Measurements from ENCODE around the gene TLX3.

Gene TLX3

GRCh38 chr5:171306781-171307591 lies 2.1 kb upstream of the TLX3 start:
- DNase-seq: no peak

- no peak for DNase-seq
Observed at GRCh38 chr5:171307789-171308452, 1.1 kb upstream of the TLX3 start.

- DNase-seq: no peak
Observed at GRCh38 chr5:171309276-171310211, 496 bp downstream of the TLX3 start.

GRCh38 chr5:171310212-171310818 lies 1.3 kb downstream of the TLX3 start:
- no peak for DNase-seq

DNA sequence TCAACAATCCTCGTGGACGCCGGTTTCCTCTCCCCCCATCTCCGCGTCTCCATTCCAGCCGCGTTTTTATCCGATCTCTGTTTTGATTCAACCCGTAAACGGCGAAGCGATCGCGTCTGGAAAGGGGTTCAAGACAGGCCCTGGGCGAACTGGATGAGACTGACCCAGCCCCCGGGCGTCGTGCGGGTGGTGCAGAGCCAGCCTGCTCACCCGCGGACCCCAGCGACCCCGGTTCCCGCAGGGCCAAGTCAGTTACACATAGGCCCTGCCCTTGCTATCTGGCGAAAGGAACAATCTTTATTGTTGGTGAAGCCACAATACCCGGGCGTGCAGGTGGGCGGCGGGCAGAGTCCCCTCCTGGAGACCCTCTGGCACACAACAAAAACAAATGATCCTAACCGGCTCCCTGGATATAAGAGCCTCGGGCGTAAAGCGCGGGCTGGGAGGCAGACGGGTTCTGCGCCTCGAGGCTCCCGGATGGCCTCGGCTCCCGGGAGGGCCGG lies 1.8 kb downstream of the TLX3 start:
- no peak for DNase-seq

DNA sequence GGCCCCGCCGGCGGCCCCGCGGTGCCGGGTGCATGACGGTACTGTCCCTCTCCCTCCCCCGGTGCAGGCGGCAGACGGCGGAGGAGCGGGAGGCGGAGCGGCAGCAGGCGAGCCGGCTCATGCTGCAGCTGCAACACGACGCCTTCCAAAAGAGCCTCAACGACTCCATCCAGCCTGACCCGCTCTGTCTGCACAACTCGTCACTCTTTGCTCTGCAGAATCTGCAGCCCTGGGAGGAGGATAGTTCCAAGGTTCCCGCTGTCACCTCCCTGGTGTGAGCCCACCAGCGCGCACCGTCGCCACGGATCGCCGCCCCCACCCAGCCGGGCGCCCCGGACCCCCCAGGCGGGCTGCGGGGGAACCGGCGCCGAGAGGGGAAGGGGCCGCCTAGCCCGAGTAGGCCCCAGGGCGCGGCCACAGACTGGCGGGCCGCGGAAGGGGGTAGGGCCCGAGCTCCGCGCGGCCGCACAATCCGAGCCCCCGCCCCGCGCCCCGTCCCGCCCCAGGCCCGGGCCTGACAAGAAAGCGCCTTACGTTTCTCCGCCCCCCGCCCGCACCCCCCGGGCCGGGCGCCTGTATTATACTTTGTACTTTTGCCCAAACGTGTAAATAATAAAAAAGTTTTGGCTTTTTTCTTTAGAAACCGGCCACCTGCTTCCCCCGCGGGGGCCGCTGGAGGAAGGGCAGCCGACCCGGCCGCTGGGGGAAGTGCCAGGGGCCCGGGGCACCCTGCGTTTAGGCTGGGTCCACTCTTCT lies 2.5 kb downstream of the TLX3 start:
- DNase-seq: no peak

- no peak for DNase-seq
Observed at GRCh38 chr5:171312129-171312974, 3.3 kb downstream of the TLX3 start.

DNA sequence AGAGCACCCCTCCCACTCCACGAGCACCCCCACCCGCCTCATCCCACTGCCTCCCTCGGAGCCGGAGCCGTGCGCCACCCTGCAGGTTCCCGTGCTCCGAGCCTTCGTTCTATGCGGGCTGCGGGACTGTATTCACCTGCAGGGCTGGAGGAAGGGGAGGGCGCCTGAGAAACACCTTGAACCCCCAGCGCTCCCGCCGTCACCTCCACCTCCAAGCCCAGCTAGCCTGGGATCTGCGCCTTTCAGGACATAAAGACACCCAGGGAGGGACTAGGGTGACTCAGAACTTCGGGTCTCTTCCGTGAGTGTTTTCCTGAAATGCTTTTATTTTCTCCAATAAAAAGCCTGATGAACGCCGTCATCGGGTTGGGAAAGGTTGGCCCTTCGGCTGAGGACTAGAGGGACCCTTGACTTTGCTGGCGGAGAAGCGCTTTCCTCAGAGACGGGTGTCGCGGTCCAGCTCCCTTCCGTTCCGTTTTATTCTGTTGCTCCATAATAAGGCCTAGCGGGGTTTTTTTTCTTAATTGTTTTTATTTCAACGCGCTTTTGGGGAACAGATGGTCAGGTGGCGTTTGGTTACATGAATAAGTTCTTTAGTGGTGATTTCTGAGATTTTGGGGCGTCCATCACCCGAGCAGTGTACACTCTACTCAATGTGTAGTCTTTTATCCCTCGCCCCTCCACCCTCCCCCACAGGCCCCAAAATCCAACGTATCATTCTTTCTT lies 4.6 kb downstream of the TLX3 start:
- no peak for DNase-seq

- DNase-seq: no peak
Observed at GRCh38 chr5:171314728-171315385, 5.8 kb downstream of the TLX3 start.

DNA sequence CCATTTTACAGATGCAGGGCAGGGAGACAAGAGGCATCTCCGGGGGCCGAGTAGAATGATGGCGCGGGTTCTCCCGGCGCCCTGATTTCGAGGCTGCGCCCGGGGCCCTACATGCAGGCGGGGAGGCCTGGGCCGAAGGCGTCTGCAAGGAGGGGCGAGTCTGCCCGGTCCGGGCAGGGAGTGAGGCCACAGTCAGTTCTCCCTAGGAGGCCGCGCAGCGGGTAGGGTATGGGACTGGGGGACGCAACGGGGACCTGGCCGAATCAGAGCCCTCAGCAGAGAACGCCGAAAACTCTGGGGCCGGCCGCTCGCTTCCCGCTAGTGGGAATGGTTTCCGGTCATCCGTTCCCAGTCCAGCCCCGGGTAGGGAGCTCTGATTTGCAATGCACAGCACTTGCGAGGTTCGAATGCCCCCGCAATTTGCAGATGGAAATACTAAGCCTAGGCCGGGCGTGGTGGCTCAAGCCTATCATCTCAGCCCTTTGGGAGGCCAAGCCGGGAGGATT lies 6.4 kb downstream of the TLX3 start:
- DNase-seq: no peak

DNA sequence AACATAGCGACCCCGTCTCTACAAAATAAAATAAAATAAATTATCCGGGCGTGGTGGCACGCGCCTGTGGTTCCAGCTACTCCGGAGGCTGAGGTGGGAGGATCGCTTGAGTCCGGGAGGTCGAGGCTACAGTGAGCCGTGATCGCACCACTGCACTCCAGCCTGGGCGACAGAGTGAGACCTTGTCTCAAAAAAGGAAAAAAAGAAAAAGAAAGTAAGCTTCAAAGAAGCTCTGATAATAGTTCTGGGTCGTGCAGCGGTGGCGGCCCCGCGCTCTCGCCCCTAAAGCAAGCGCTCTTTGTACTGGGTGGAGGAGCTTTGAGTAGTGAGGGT lies 6.8 kb downstream of the TLX3 start:
- DNase-seq: no peak

DNA sequence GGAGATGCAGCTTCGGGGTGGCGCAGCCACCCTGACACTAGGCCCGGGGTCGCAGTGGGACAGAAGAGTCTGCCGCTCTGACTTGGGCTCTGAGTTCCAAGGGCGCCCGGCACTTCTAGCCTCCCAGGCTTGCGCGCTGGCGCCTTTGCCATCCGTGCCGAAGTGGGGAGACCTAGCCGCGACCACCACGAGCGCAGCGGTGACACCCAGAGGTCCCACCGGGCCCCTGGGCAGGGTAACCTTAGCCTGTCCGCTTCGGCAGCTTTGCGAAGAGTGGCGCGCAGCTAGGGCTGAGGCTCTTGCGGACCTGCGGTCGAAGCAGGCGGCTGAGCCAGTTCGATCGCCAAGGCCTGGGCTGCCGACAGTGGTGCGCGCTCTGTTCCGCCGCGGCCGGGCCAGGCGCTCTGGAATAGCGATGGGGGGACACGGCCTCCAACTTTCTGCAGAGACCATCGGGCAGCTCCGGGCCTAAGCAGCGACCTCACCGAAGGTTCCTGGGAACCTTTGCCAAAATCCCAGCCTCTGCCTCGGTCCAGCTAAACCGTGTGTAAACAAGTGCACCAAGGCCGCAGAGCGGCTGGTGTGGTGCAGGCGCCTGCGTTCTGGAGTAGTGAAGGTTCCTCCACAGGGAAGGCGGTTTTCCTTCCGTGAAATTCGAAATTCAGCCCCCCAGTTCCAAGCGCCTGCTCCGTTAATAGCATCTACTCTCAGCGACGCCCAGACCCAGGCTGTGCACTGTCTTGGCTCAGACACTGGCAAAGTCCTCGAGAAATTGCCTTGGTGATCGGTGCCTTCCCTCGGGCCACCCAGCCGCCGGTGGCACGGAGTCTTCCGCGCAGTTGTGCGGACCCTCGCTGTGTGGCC lies 7.4 kb downstream of the TLX3 start:
- DNase-seq: no peak

- DNase-seq: no peak
Observed at GRCh38 chr5:171317230-171317629, 8.2 kb downstream of the TLX3 start.

GRCh38 chr5:171318026-171318425 lies 9.0 kb downstream of the TLX3 start:
- no peak for DNase-seq

DNA sequence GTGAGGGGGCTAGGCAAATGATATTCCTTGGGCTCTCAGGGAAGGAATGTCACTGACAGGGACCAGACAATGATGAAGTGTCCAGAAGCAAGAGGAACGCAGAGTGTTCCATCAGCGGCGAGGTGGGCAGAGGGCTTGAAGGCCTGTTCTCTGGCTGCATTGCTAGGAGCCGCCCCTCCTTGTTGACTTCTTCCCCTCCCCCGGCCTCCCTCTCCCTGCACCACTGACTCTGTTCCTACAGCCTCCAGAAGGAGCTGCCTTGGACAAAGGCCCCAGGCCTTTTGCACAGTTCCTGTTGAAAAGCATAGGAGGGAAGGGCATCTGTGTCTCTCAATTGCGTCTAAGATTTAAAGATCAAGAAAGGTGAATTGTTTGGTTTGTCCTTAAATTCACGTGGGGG lies 12.4 kb downstream of the TLX3 start:
- no peak for DNase-seq

- DNase-seq: no peak
Observed at GRCh38 chr5:171322527-171322926, 13.5 kb downstream of the TLX3 start.

GRCh38 chr5:171323007-171323406 lies 14.0 kb downstream of the TLX3 start:
- no peak for DNase-seq

DNA sequence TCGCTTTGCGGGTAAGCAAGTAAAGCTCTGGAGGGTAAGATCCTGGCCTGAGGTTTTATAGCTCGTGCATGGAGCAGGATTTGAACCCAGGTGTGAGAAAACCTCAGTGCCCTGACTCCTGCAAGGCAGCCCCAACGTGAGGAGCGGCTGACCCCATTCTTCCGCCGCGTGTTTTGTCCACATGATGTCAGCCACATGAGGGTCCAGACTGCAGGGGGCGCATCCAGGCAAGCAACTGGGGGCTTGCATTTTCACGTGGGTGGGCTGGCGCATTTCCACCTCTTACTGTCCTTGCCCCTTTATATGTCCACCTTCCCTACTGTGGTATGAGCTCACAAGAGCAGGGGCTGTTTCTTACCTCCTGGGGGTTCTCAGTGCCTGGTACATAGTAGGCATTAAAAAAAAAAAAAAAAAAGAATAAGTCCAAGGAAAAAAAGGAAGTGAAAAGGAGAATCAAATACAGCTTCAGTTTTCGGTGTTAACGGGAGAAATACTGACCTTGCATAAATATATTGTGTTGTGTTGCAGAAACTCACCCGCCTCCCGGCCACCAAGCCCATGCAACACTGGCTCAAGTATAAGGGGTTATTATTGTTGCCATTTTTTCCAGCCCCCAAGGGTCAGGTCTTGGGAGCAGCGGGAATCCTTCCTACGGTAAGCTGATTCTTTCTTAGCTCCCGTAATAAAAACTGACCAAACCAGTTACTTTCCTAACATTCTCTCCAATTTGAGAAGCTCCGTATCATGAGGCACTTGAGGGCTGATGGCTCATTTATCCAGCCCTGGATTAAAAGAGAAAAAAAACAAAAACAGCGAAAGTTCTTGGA lies 15.0 kb downstream of the TLX3 start:
- peak; percentile 66 for DNase-seq
